PC-3 (cell line): ENCODE measurements around the gene PREB.

Source experiments
- CTCF ChIP-seq: fragments of 300-600 bp; sonication (generic); conservative IDR thresholded peaks from 2 replicates; pipeline ENCODE4 v1.5.1; 2017; ENCODE audit warnings: antibody characterized with exemption, low read depth, mild to moderate bottlenecking, low read length
- EZH2 ChIP-seq: fragments of 300-600 bp; sonication (generic); IDR thresholded peaks from one replicate; pipeline ENCODE4 v1.6.1; 2017; ENCODE audit warnings: antibody characterized with exemption, mild to moderate bottlenecking, low read length; ENCODE audit not compliant: unreplicated experiment
- EZH2phosphoT487 ChIP-seq: fragments of 300-600 bp; sonication (generic); IDR thresholded peaks from 2 replicates; pipeline ENCODE4 v1.6.1; 2018; ENCODE audit warnings: mild to moderate bottlenecking, antibody characterized with exemption, low read length, borderline replicate concordance

- TF ChIP-seq CTCF (no peak), EZH2phosphoT487 (no peak), EZH2 (no peak)
Measured at GRCh38 chr2:27131429-27131828, 3.0 kb downstream of the PREB start.
